Fibroblast of the aortic adventitia (primary cell): ENCODE measurements around the gene PPFIBP2. TPM values are rescaled to one million over a fixed set of nuclear protein-coding genes. Genes with fewer than 3 reads are reported as not detected.

Experiments
- DNase-seq: peaks from one replicate; pipeline ENCODE4 v3.0.0-alpha.2; 2010; ENCODE audit warnings: low read depth
- H3K4me3 ChIP-seq: 2 replicates; pipeline ENCODE4 v1.5.1; 2011; ENCODE audit warnings: low read depth, mild to moderate bottlenecking, control low read depth, low read length, moderate library complexity
- total RNA-seq: library from RNA; depleted of rRNA; stranded (reverse); fragments of >200 nt; gene quantifications from 2 replicates; pipeline ENCODE4 v1.2.3, GENCODE V29; 2012; ENCODE audit warnings: low replicate concordance
- TF ChIP-seq, protein P1 (sequence below): IDR thresholded peaks from 2 replicates; pipeline ENCODE4 v1.5.1; 2011; ENCODE audit warnings: mild to moderate bottlenecking, low read length, control low read depth, inconsistent platforms; ENCODE audit not compliant: insufficient read depth

PPFIBP2 gene
- total RNA-seq, 1 donor: 11.7 TPM

DNA sequence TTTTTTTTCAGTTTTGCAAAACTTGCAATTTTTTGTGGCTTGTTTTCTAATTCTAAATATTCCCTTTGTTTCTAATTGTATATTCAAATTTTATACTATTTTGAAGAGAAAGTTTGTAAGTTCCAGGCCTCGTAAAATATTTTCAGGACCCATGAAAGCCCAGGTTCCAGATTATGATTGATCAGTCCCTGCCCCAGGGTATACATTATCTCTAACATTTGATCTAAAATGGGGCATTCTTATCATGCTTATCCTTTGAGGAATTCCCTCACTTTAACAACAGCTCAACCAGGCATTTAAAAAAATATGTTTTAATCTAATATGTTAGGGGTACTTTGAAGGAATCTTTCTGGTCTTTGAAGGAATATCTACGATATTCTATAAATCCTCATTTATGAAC is 133.1 kb downstream of the PPFIBP2 start:
- no peak overlapping the region for H3K4me3 ChIP-seq
- no peak for DNase-seq
- TF ChIP-seq, protein P1, sequence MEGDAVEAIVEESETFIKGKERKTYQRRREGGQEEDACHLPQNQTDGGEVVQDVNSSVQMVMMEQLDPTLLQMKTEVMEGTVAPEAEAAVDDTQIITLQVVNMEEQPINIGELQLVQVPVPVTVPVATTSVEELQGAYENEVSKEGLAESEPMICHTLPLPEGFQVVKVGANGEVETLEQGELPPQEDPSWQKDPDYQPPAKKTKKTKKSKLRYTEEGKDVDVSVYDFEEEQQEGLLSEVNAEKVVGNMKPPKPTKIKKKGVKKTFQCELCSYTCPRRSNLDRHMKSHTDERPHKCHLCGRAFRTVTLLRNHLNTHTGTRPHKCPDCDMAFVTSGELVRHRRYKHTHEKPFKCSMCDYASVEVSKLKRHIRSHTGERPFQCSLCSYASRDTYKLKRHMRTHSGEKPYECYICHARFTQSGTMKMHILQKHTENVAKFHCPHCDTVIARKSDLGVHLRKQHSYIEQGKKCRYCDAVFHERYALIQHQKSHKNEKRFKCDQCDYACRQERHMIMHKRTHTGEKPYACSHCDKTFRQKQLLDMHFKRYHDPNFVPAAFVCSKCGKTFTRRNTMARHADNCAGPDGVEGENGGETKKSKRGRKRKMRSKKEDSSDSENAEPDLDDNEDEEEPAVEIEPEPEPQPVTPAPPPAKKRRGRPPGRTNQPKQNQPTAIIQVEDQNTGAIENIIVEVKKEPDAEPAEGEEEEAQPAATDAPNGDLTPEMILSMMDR: no peak

DNA sequence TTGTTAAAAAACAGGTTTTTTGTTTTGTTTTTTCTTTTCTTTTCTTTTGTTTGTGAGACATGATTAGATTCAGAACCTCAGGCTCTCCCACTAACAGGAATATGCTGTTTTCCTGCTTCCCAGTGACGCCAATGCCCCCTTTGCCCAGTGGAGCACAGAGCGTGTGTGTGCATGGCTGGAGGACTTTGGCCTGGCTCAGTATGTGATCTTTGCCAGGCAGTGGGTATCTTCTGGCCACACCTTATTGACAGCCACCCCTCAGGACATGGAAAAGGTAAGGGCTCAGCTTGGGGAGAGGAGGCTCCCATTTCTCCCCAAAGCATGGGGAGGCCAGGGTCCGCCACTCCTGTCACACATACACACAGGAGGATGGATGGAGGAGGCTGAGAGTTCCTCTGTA is 134.5 kb downstream of the PPFIBP2 start:
- DNase-seq: no peak
- no peak overlapping the region for H3K4me3 ChIP-seq
- TF ChIP-seq, protein P1: no peak

DNA sequence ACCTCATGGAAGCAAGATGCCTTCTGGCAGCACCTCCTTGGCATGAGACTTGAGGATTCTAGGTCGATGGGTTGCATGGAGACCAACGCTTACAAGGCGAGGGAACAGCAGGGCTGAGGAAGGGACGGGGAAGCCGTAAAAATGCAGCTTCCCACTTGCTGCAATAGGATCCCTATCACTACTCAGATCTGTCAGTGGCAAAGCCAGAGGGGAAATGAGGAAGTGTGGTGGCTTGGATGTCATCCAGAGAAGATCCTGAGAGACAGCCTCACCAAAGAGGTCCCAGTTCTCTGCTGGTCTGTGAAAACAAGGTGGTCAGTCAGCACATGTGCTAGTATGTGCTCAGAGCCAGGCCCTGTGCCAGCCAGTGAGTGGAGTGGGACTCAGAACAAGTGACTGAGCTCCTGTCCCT is 137.3 kb downstream of the PPFIBP2 start:
- TF ChIP-seq, protein P1: no peak
- DNase-seq: no peak

DNA sequence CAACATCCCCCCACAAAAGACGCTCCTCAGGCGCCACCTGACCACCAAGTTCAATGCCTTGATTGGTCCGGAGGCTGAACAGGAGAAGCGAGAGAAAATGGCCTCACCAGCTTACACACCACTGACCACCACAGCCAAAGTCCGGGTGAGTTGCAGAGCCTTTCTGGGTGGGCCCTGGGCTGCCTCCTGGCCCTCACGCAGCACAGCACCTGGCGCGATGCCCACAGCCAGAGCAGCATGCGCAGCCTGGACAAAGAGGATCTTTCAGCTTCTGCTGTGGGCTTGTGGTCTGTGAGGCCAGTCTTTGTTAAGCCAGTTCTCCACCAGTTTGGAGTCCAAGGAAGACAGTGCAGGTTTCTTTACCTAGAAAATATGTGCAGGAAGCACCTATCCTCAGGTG is 137.9 kb downstream of the PPFIBP2 start:
- TF ChIP-seq, protein P1: no peak
- H3K4me3 ChIP-seq: no peak overlapping the region
- DNase-seq: no peak

More for the DNA sequence above, 137.3 kb downstream of the PPFIBP2 start:
- no peak overlapping the region for H3K4me3 ChIP-seq

DNA sequence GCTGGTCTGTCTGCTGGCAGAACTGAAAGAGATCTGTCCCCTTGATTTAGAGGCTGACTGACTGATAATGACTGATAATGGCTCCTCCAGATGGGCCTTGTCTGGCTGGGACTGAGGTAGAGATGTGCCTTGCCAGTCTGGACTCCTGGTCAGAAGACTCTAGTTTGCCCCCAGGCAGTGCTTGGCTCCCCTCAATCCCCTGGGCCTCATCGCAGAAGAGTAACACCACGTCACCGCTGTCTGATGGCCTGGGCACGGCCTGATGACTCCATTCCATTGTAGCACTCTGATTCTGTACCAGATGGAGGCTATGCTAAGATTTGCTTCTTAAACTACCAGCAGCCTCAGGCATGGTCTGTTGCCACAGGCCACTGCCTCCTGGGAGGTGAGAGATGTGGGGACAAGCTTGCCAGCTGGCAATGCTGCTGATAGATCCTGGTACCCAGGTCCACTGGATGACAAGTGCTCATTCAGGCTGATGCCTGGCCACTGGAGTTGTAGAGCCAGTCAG is 140.5 kb downstream of the PPFIBP2 start:
- no peak for DNase-seq
- TF ChIP-seq, protein P1: no peak
- H3K4me3 ChIP-seq: no peak overlapping the region

DNA sequence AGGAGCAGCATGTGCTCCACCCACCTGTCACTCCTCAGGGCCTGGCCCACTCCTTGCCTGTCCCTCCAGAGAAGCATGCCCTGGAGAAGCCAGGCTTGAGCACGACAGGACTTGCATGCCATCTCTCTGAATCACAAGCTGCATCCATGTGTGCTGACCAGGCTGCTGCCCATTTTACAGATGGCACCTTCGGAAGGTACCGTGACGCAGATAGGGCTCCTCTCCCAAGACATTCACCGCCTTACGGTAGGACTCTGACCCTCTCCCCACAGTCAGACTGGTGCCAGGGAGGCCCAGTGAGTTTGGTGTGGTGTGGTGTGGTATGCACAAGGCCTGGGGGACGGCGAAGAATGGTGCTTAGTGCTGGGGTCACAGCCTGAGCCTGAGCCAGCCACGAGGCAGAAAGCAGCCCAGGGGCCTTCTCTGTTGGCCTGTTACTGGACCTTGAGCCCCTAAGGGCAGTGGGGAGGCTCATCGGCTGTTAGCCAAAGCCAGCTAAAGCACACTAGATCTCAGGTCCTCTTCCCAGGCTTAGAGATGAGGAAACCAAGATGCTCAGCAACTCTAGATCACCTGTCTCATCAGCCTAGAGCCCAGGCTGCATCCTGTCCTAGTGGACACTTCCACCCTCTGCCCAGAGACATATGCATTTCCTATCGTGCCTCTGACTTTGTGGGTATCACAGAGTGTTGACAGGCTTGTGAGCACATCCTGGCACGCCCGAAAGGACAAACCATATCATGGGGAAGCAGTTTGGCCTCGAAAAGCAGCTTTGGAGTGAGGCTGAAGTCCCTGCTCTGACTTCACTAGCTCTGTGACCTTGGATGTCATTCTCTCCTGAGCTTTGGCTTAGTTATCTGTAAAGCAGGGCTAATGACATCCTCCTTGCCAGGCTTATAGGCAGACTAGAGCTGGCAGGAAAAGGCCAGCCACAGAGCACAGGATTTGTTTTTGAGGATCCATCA is 141.7 kb downstream of the PPFIBP2 start:
- TF ChIP-seq, protein P1: no peak
- DNase-seq: no peak
- no peak overlapping the region for H3K4me3 ChIP-seq
